ENCODE measurements around the gene NKX6-2. TPM values are rescaled to one million over a fixed set of nuclear protein-coding genes. Genes with fewer than 3 reads are reported as not detected.

NKX6-2 gene
- polyA plus RNA-seq, 1 donor (not counting 4 experiments of a cell fraction or from before 2014, with no cell fraction given) = not detected

GRCh38 chr10:132813560-132814468 is 27.9 kb upstream of the NKX6-2 start:
- H3K9ac ChIP-seq (ENCODE audit: control insufficient read depth, extremely low read depth, insufficient read depth, low read length) = no peak overlapping the region
- FAIRE-seq = no peak
- dilution Hi-C loops (cut with MboI; ENCODE audit: extremely low pct_ligation_motif_present, low sequenced_read_pairs) = no loop called here
- H4K20me1 ChIP-seq (ENCODE audit: control insufficient read depth, extremely low read depth, insufficient read depth, low read length) = no peaks in the 10 kb centered on the region
- TF ChIP-seq, protein P1, sequence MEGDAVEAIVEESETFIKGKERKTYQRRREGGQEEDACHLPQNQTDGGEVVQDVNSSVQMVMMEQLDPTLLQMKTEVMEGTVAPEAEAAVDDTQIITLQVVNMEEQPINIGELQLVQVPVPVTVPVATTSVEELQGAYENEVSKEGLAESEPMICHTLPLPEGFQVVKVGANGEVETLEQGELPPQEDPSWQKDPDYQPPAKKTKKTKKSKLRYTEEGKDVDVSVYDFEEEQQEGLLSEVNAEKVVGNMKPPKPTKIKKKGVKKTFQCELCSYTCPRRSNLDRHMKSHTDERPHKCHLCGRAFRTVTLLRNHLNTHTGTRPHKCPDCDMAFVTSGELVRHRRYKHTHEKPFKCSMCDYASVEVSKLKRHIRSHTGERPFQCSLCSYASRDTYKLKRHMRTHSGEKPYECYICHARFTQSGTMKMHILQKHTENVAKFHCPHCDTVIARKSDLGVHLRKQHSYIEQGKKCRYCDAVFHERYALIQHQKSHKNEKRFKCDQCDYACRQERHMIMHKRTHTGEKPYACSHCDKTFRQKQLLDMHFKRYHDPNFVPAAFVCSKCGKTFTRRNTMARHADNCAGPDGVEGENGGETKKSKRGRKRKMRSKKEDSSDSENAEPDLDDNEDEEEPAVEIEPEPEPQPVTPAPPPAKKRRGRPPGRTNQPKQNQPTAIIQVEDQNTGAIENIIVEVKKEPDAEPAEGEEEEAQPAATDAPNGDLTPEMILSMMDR (optimal IDR thresholded peaks at IDR 0.05 in 1 of 3, IDR thresholded peaks at IDR 0.05 in 1 of 3, conservative IDR thresholded peaks at IDR 0.05 in 1 of 3; ENCODE audit: extremely low read depth in 1 of 3, insufficient read depth in 2 of 3, low read length in 3 of 3) = no peak
- TF ChIP-seq EZH2 (IDR thresholded peaks at IDR 0.05; ENCODE audit: low read length) = no peak
- H3K9me3 ChIP-seq (ENCODE audit: control insufficient read depth, low read depth, low read length) = no peaks in the 10 kb centered on the region
- no peak overlapping the region for H3K4me3 ChIP-seq (ENCODE audit: control insufficient read depth in 2 of 3, extremely low read depth in 1 of 3, insufficient read depth in 2 of 3, low read depth in 1 of 3, low read length in 3 of 3)
- DNase-seq (ENCODE audit: low read depth, low spot score) = no peak
- H3K4me2 ChIP-seq (ENCODE audit: control insufficient read depth, extremely low read depth, insufficient read depth, low read depth, low read length) = no peak overlapping the region
- no peaks in the 10 kb centered on the region for H3K36me3 ChIP-seq (ENCODE audit: control insufficient read depth in 2 of 2, extremely low read depth in 1 of 2, insufficient read depth in 2 of 2, low read length in 2 of 2)
- no peak overlapping the region for H2AFZ ChIP-seq (ENCODE audit: control insufficient read depth, low read length)
- H3K9me1 ChIP-seq (ENCODE audit: control insufficient read depth, extremely low read depth, insufficient read depth, low read length) = no peaks in the 10 kb centered on the region
- H3K4me1 ChIP-seq (ENCODE audit: control insufficient read depth, extremely low read depth, insufficient read depth, low read length) = no peaks in the 10 kb centered on the region
- H3K79me2 ChIP-seq (ENCODE audit: control insufficient read depth, insufficient read depth, low read length) = no peaks in the 10 kb centered on the region
- no peak overlapping the region for H3K27ac ChIP-seq (ENCODE audit: control insufficient read depth, insufficient read depth, low read length)
- H3K27me3 ChIP-seq (ENCODE audit: control insufficient read depth, extremely low read depth, insufficient read depth, low read length) = peaks cover 3% of the 10 kb centered on the region

DNA sequence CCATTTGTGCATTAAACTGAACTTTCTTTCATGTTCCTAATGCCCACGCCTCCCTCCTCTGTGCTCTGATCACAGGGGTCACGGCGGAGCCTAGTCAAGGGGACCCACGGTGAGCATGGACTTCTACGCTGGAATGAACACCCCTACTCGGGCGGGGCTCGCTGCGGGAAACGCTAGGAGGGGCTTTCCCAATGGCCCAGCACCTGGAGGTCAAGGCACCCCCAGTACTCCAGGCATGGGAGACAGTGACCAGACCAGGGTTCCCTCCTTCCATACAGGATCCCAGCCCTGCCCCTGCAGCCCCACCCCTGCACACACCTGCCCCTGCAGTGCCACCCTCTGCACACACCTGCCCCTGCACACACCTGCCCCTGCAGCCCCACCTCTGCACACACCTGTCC is 27.1 kb upstream of the NKX6-2 start:
- no peaks in the 10 kb centered on the region for H3K79me2 ChIP-seq (ENCODE audit: control insufficient read depth, insufficient read depth, low read length)
- H3K27me3 ChIP-seq (ENCODE audit: control insufficient read depth, extremely low read depth, insufficient read depth, low read length) = peaks cover 1% of the 10 kb centered on the region
- H4K20me1 ChIP-seq (ENCODE audit: control insufficient read depth, extremely low read depth, insufficient read depth, low read length) = no peaks in the 10 kb centered on the region
- dilution Hi-C loops (cut with MboI; ENCODE audit: extremely low pct_ligation_motif_present, low sequenced_read_pairs) = no loop called here
- H3K4me3 ChIP-seq (ENCODE audit: control insufficient read depth in 2 of 3, extremely low read depth in 1 of 3, insufficient read depth in 2 of 3, low read depth in 1 of 3, low read length in 3 of 3) = no peak overlapping the region
- FAIRE-seq (no peak), DNase-seq (ENCODE audit: low read depth, low spot score) (no peak)
- no peaks in the 10 kb centered on the region for H3K4me1 ChIP-seq (ENCODE audit: control insufficient read depth, extremely low read depth, insufficient read depth, low read length)
- TF ChIP-seq, protein P1 (optimal IDR thresholded peaks at IDR 0.05 in 1 of 3, IDR thresholded peaks at IDR 0.05 in 1 of 3, conservative IDR thresholded peaks at IDR 0.05 in 1 of 3; ENCODE audit: extremely low read depth in 1 of 3, insufficient read depth in 2 of 3, low read length in 3 of 3) = no peak
- no peaks in the 10 kb centered on the region for H3K9me1 ChIP-seq (ENCODE audit: control insufficient read depth, extremely low read depth, insufficient read depth, low read length)
- H3K4me2 ChIP-seq (ENCODE audit: control insufficient read depth, extremely low read depth, insufficient read depth, low read depth, low read length) = no peak overlapping the region
- no peak overlapping the region for H3K27ac ChIP-seq (ENCODE audit: control insufficient read depth, insufficient read depth, low read length)
- no peaks in the 10 kb centered on the region for H3K9me3 ChIP-seq (ENCODE audit: control insufficient read depth, low read depth, low read length)
- H3K9ac ChIP-seq (ENCODE audit: control insufficient read depth, extremely low read depth, insufficient read depth, low read length) = no peak overlapping the region
- H2AFZ ChIP-seq (ENCODE audit: control insufficient read depth, low read length) = no peak overlapping the region
- no peaks in the 10 kb centered on the region for H3K36me3 ChIP-seq (ENCODE audit: control insufficient read depth in 2 of 2, extremely low read depth in 1 of 2, insufficient read depth in 2 of 2, low read length in 2 of 2)
